Stimulated activated CD4-positive, alpha-beta T cell treated with anti-CD3 and anti-CD28 coated beads, Interleukin-12 subunit alpha, Interleukin-12 subunit beta, amount 100 ng/mL, for 24 hours (primary cell): ENCODE data around the gene SOX6.
"Not testable (repeated sequence)": the region's sequence is repeated elsewhere in the genome, so short reads cannot be mapped to it uniquely, and the experiment has no call there.

Source experiments
- DNase-seq, 2 experiments: peaks; one replicate each; pipeline ENCODE4 v3.0.0-alpha.2; 2020; ENCODE audit warnings: low read depth in 2 of 2

Gene SOX6

GRCh38 chr11:15932417-15932816 is 423.9 kb downstream of the SOX6 start:
- no peak for DNase-seq

GRCh38 chr11:15931497-15931896 is 424.8 kb downstream of the SOX6 start:
- DNase-seq: no peak

- no peak for DNase-seq
These were observed 425.8 kb downstream of the SOX6 start for GRCh38 chr11:15930442-15931025.

- no peak for DNase-seq
These were observed 426.9 kb downstream of the SOX6 start for GRCh38 chr11:15929371-15929901.

- no peak for DNase-seq
These were observed 428.5 kb downstream of the SOX6 start for GRCh38 chr11:15927864-15928217.

GRCh38 chr11:15927196-15927863 is 429.0 kb downstream of the SOX6 start:
- no peak for DNase-seq

GRCh38 chr11:15926071-15926470 is 430.3 kb downstream of the SOX6 start:
- no peak for DNase-seq

GRCh38 chr11:15923183-15923582 is 433.2 kb downstream of the SOX6 start:
- no peak for DNase-seq

- DNase-seq: not testable (repeated sequence)
These were observed 433.6 kb downstream of the SOX6 start for GRCh38 chr11:15922745-15923144.

- no peak for DNase-seq
These were observed 435.3 kb downstream of the SOX6 start for GRCh38 chr11:15920856-15921629.

GRCh38 chr11:15918674-15919073 is 437.7 kb downstream of the SOX6 start:
- DNase-seq: no peak

- no peak for DNase-seq
These were observed 438.1 kb downstream of the SOX6 start for GRCh38 chr11:15918212-15918611.
